NOMO-1 treated with dmso at 0.1 percent for 144 hours (cell line): Measurements from ENCODE around the gene NCKAP5.

Experiments
- DNase-seq: peaks from one replicate; lab custom pipeline; 2025; ENCODE audit not compliant: unreplicated experiment; lab: John Stamatoyannopoulos, UW

The NCKAP5 gene

GRCh38 chr2:133433455-133434451 lies 134.5 kb downstream of the NCKAP5 start:
- no peak for DNase-seq

DNA sequence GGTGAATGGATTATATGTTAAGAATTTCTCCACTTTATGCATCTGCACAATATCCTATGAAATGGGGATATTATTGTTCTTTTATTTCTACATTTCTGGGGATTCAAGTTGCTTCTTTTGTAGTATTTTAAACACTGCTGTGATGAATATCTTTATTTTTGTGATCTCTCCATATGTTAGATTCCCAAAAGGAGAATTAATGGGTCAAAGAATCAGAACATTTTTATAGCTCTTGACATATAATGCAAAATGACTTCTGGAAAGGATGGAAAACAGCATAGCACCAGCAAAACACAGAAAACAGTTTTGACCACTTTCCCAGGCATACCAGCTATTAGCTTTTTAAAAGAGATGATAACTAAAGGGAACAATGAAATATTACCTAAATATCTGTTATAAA lies 135.5 kb downstream of the NCKAP5 start:
- DNase-seq, result no peak

- no peak for DNase-seq
Observed at GRCh38 chr2:133431289-133431688, 137.0 kb downstream of the NCKAP5 start.

DNA sequence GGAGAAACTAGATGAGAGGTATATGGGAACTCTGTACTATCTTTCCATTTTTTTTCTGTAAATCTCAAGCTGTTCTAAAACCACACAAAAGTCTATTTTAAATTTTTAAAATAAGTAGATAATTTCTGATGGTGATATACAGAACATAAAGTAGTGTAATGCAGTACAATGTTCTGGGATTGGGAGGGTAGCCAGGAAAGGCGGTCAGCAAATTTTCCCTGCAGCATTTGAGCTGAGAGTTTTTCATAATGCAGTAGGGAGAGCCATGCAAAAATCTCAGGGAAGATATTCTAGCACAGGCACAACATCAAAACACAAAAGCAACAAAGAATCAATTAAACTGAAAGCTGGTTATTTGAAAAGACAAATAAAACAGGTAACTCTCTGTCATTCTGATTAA lies 141.5 kb downstream of the NCKAP5 start:
- DNase-seq, result no peak

GRCh38 chr2:133425612-133426011 lies 142.7 kb downstream of the NCKAP5 start:
- DNase-seq, result no peak

GRCh38 chr2:133424876-133425275 lies 143.4 kb downstream of the NCKAP5 start:
- DNase-seq, result no peak

- no peak for DNase-seq
Observed at GRCh38 chr2:133422931-133423351, 145.3 kb downstream of the NCKAP5 start.

DNA sequence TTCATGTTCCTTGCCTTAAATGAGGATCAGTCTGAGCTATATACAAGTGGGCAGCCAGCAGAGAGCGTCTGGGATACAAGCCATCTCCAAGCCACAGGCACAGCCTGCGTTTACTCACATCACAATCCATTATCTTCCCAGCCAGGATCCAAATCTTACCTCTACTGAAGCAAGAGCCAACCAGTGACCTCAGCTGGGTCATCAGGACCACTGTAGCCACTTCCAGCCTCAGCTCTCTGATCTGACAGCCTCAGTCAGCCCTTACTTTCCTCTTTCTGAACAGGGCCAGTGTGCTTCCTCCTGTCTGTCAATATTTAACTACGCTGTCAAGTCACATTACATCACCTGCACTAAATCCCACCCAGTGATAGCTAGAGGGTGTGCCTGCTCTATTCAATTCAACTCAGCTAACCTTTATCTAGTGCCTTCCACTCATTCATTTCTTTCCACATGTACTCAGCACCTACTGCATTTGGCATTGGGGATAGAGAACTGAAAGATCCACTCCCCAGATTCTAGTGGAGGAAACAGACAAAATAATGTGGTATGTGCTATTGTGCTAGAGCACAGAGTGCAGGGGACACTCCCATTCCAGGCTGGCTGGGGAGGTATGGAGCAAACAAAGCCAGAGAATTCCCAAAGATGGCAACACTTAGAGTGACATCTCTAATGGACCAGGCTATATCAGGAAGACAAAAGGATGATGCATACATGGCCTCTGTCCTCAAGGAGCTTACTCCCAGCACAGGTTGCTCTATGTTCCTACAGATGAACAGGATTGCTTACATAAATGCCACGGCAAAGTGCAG lies 146.5 kb downstream of the NCKAP5 start:
- no peak for DNase-seq

- no peak for DNase-seq
Observed at GRCh38 chr2:133420788-133421187, 147.5 kb downstream of the NCKAP5 start.

DNA sequence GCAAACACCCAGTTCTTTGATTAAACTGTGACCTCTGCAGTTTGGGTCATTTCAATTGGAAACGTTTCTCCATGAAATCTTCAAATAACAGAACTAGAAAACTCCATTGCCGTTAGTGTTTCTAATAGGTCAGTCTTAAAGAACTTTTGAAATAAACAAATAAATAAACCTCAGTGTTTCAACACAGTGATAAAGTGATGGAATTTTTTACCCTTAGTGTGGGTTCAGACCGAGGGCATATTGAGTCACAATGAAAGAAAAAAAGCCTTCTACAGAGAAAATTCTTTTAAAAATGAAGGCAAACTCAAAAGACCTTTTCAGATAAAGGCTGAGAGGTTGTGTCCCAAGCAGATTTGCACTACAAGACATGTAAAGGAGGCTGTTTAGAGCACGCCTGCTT lies 149.6 kb downstream of the NCKAP5 start:
- DNase-seq, result no peak

- no peak for DNase-seq
Observed at GRCh38 chr2:133418021-133418420, 150.2 kb downstream of the NCKAP5 start.

GRCh38 chr2:133417415-133417814 lies 150.8 kb downstream of the NCKAP5 start:
- no peak for DNase-seq

- no peak for DNase-seq
Observed at GRCh38 chr2:133416736-133417135, 151.5 kb downstream of the NCKAP5 start.

- DNase-seq, result no peak
Observed at GRCh38 chr2:133416146-133416545, 152.1 kb downstream of the NCKAP5 start.

DNA sequence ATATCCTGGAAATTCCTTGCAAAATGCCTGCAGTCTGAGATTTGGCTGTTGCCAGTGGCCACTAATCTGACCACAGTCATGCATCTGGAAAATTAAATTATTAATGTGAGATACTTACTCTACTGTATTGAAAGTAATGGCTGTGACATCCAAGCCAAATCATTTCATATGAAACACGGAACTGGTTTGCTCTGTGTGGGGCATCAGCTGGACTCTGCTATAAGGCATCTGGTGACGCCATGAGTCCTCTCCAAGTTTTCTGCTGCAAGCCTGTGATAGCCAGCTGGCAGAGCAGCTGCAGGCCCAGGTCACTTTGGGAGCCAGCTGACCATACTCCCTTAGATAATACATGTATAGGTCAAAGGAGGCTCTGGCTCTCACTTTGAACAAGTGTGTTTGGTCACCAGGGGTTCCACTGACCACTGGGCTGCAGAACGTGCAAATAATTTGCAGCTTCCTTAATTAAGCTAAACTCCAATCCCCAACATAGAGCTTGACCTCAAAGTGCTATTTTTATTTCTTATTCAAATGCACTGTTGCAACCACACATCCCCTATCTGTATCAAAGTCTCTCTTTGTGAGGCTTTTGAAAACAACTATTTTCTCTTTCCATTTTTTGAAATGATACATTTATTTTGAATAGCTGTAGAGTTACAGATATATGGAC lies 152.9 kb downstream of the NCKAP5 start:
- no peak for DNase-seq

GRCh38 chr2:133414486-133415209 lies 153.6 kb downstream of the NCKAP5 start:
- DNase-seq, result no peak

DNA sequence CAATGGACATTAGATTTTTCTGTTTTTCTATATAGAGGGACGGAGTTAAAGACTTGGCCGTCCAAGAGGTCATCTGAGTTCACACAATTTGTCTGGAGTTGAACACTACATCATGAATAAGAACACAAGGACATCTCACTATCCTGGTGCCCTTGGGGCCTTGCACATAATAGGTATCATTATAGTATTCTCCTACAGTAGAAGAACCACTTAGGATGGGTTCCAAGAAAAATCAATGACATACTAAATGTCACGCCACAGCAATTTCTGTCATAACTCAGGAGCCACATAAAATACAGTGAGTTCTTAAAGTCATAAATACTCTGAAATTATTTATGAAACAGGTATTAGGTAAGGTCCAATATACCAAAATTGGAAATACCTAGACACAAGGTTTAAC lies 154.4 kb downstream of the NCKAP5 start:
- DNase-seq, result no peak

DNA sequence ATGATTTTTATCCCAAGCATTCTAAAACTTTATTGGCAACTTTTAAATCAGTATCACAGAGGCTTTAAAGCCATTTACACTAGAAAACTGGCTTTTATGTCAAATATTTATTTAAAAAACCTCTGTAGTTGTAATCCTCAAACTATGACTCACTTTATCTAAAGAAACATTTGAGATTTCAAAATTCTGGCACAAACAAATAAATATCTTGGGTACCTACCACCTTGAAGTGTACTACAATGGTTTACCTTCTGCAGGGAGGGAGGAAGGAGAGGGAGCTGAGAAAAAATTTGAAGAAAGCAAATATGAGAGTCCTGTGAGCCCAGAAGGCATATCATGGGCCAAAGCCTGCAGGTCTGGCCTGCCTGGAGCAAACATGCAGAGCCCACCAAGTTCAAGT lies 155.6 kb downstream of the NCKAP5 start:
- DNase-seq, result no peak

- no peak for DNase-seq
Observed at GRCh38 chr2:133411857-133412256, 156.4 kb downstream of the NCKAP5 start.

DNA sequence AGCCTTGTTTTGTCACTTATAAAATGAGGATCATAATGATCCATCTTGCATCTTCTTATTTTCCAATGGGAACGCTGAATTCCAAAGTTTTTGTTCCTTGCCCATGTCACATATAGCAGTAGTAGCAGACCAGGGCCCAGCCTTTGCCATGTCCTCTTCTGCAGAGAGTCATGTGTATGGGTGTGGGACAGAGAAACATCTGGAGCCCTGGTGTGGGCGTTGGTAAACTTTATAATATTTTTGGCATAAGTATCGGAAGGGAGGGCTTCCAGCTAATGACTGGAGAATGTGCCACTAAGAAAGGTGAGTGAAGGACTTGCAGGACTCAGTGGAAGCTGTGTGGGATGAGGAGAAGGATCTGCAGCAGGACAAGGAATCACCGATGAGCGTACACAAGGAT lies 157.2 kb downstream of the NCKAP5 start:
- DNase-seq, result no peak
